IMR-90 (cell line): ENCODE results near the gene FBN1. TPM values are rescaled to one million over a fixed set of nuclear protein-coding genes. Genes with fewer than 3 reads are reported as not detected.

Source experiments
- ATAC-seq: fragments of 200-7000 bp; cut with Tn5 transposase; 2 replicates; pipeline ENCODE4 v1.9.1; 2020; ENCODE audit warnings: low read depth, mild to moderate bottlenecking, moderate library complexity
- BruUV-seq: library from RNA; stranded (reverse); fragments of 400-500 nt; replicated peaks from 2 replicates; lab custom pipeline; 2021; lab: Mats Ljungman, UMichigan
- CTCF ChIA-PET: fragments of 300-600 bp; formaldehyde crosslinking; extraction: SDS; loops from one replicate; lab custom pipeline; 2021; ENCODE audit warnings: antibody characterized with exemption; lab: Yijun Ruan, JAX
- POLR2A ChIA-PET: fragments of 300-600 bp; sonication (Branson Sonifier 250); formaldehyde crosslinking; loops from one replicate; lab custom pipeline; 2022; ENCODE audit warnings: antibody characterized with exemption; ENCODE audit not compliant: unreplicated experiment; lab: Charles Lee
- DNase-seq: peaks from one replicate; pipeline ENCODE4 v3.0.0; 2013
- H2AFZ ChIP-seq: replicated peaks from 2 replicates; pipeline ENCODE3; 2013; ENCODE audit warnings: low read length, mild to moderate bottlenecking; ENCODE audit not compliant: poor library complexity
- H2AK5ac ChIP-seq: 2 replicates; pipeline ENCODE4 v1.6.1; 2013; ENCODE audit warnings: low read depth, low read length, inconsistent platforms
- H2AK9ac ChIP-seq: replicated peaks from 2 replicates; pipeline ENCODE3; 2013; ENCODE audit warnings: mild to moderate bottlenecking, low read depth, low read length, moderate library complexity; ENCODE audit not compliant: poor library complexity
- H2BK120ac ChIP-seq: 2 replicates; pipeline ENCODE4 v1.6.1; 2013; ENCODE audit warnings: low read depth, low read length, inconsistent platforms
- H2BK15ac ChIP-seq: 3 replicates; pipeline ENCODE4 v1.6.1; 2013; ENCODE audit warnings: low read depth, low read length, inconsistent platforms
- H2BK20ac ChIP-seq: 2 replicates; pipeline ENCODE4 v1.6.1; 2013; ENCODE audit warnings: low read depth, mild to moderate bottlenecking, inconsistent platforms, low read length, moderate library complexity
- H2BK5ac ChIP-seq: 2 replicates; pipeline ENCODE4 v1.6.1; 2013; ENCODE audit warnings: mild to moderate bottlenecking, low read depth, low read length, inconsistent platforms; ENCODE audit not compliant: poor library complexity, severe bottlenecking
- H3K14ac ChIP-seq: replicated peaks from 2 replicates; pipeline ENCODE4 v1.6.1; 2013; ENCODE audit warnings: low read depth, low read length, inconsistent platforms
- H3K18ac ChIP-seq: 2 replicates; pipeline ENCODE4 v1.6.1; 2013; ENCODE audit warnings: low read depth, low read length, control low read depth
- H3K23ac ChIP-seq: 2 replicates; pipeline ENCODE4 v1.6.1; 2013; ENCODE audit warnings: low read depth, low read length, inconsistent platforms
- H3K27ac ChIP-seq: 2 replicates; pipeline ENCODE4 v1.5.1; 2013; ENCODE audit warnings: mild to moderate bottlenecking, control low read depth, low read length; ENCODE audit not compliant: insufficient read depth
- H3K27me3 ChIP-seq: 2 replicates; pipeline ENCODE4 v1.6.1; 2013; ENCODE audit warnings: low read length; ENCODE audit not compliant: control insufficient read depth, insufficient read depth
- H3K36me3 ChIP-seq: 2 replicates; pipeline ENCODE4 v1.6.1; 2013; ENCODE audit warnings: low read length, mixed read lengths; ENCODE audit not compliant: control insufficient read depth, insufficient read depth
- H3K4ac ChIP-seq: 2 replicates; pipeline ENCODE4 v1.6.1; 2013; ENCODE audit warnings: low read depth, low read length, inconsistent platforms
- H3K4me1 ChIP-seq: 2 replicates; pipeline ENCODE4 v1.6.1; 2013; ENCODE audit warnings: low read length, mixed read lengths; ENCODE audit not compliant: control insufficient read depth, insufficient read depth
- H3K4me2 ChIP-seq: 2 replicates; pipeline ENCODE4 v1.6.1; 2013; ENCODE audit warnings: low read depth, mild to moderate bottlenecking, control low read depth, low read length, moderate library complexity
- H3K4me3 ChIP-seq: 2 replicates; pipeline ENCODE4 v1.5.1; 2013; ENCODE audit warnings: low read depth, mild to moderate bottlenecking, control low read depth, low read length, moderate library complexity; ENCODE audit not compliant: insufficient read depth
- H3K56ac ChIP-seq: 2 replicates; pipeline ENCODE4 v1.6.1; 2013; ENCODE audit warnings: low read length, inconsistent platforms; ENCODE audit not compliant: insufficient read depth; ENCODE audit errors: extremely low read depth
- H3K79me1 ChIP-seq, 2 experiments: 2 replicates each; pipeline ENCODE4 v1.6.1; 2013; ENCODE audit warnings: low read length in 2 of 2, inconsistent platforms in 1 of 2, low read depth in 1 of 2
- H3K9ac ChIP-seq: 2 replicates; pipeline ENCODE4 v1.6.1; 2013; ENCODE audit warnings: low read depth, low read length, control low read depth
- H3K9me1 ChIP-seq: 2 replicates; pipeline ENCODE4 v1.6.1; 2013; ENCODE audit warnings: low read length, inconsistent platforms; ENCODE audit not compliant: insufficient read depth
- H3K9me3 ChIP-seq: 2 replicates; pipeline ENCODE4 v1.6.1; 2013; ENCODE audit warnings: low read length; ENCODE audit not compliant: control insufficient read depth, insufficient read depth
- H4K20me1 ChIP-seq: 2 replicates; pipeline ENCODE4 v1.6.1; 2013; ENCODE audit warnings: low read length, inconsistent platforms; ENCODE audit not compliant: insufficient read depth
- H4K5ac ChIP-seq: 2 replicates; pipeline ENCODE4 v1.6.1; 2013; ENCODE audit warnings: mild to moderate bottlenecking, low read depth, low read length, control low read depth
- H4K8ac ChIP-seq, 2 experiments: 2 replicates each; pipeline ENCODE4 v1.6.1; 2013; ENCODE audit warnings: low read depth in 2 of 2, low read length in 2 of 2, control low read depth in 1 of 2, inconsistent platforms in 1 of 2
- H4K91ac ChIP-seq: 2 replicates; pipeline ENCODE4 v1.6.1; 2013; ENCODE audit warnings: low read depth, low read length, inconsistent platforms; ENCODE audit not compliant: insufficient read depth
- CHD1 ChIP-seq: IDR thresholded peaks from 2 replicates; pipeline ENCODE4 v1.6.1; 2012; ENCODE audit warnings: low read depth, low read length, improper control_type of control experiment
- SMC3 ChIP-seq: fragments of 150-350 bp; IDR thresholded peaks from 2 replicates; pipeline ENCODE4 v1.6.1; 2016; ENCODE audit warnings: low read depth, mild to moderate bottlenecking, antibody characterized with exemption, low read length, moderate library complexity
- WGBS, 2 experiments: methylation state at CpG; one replicate each; pipeline versions ENCODE4 v1.1.5 to v1.1.7; 2013; ENCODE audit warnings: missing lambda C conversion rate in 2 of 2; ENCODE audit not compliant: insufficient read length in 1 of 2; ENCODE audit errors: extremely low coverage in 2 of 2; 5-methylcytosine and 5-hydroxymethylcytosine counted together
- dilution Hi-C: fragments of 300-500 bp; cut with HindIII; formaldehyde crosslinking; loops from one replicate; pipeline ENCODE4 v1.14.3; 2018; ENCODE audit warnings: low sequenced_read_pairs; ENCODE audit not compliant: unreplicated experiment
- in situ Hi-C: fragments of 300-500 bp; cut with MboI; formaldehyde crosslinking; loops from 3 replicates; pipeline ENCODE4 v1.14.3; 2019; ENCODE audit warnings: low sequenced_read_pairs, inconsistent platforms, mixed read lengths
- intact Hi-C: fragments of 100-400 bp; cut with micrococcal nuclease; formaldehyde crosslinking; loops from 2 replicates; pipeline ENCODE4 v1.10.0; 2022
- polyA plus RNA-seq, 3 experiments: library from polyadenylated mRNA; depleted of rRNA; stranded (reverse); fragments of >200 nt; gene quantifications; 2 replicates each; pipeline ENCODE4 v1.2.3, GENCODE V29; 2012; ENCODE audit warnings: low replicate concordance in 1 of 3
- total RNA-seq: library from RNA; depleted of rRNA; stranded (reverse); fragments of >200 nt; gene quantifications from 2 replicates; pipeline ENCODE4 v1.2.3, GENCODE V29; 2012
- TF ChIP-seq, protein P1 (sequence below): fragments of 150-350 bp; IDR thresholded peaks from 2 replicates; pipeline ENCODE4 v1.6.1; 2016; ENCODE audit warnings: low read depth, mild to moderate bottlenecking, low read length, moderate library complexity, borderline replicate concordance
- TF ChIP-seq, protein P2 (sequence below): fragments of 150-350 bp; IDR thresholded peaks from 2 replicates; pipeline ENCODE4 v1.6.1; 2017; ENCODE audit warnings: mild to moderate bottlenecking, antibody characterized with exemption, low read length, low read depth

FBN1 gene
- total and polyA plus RNA-seq, 2 of the 4 experiments (the other 2 are of a cell fraction) = 134 to 283 TPM

DNA sequence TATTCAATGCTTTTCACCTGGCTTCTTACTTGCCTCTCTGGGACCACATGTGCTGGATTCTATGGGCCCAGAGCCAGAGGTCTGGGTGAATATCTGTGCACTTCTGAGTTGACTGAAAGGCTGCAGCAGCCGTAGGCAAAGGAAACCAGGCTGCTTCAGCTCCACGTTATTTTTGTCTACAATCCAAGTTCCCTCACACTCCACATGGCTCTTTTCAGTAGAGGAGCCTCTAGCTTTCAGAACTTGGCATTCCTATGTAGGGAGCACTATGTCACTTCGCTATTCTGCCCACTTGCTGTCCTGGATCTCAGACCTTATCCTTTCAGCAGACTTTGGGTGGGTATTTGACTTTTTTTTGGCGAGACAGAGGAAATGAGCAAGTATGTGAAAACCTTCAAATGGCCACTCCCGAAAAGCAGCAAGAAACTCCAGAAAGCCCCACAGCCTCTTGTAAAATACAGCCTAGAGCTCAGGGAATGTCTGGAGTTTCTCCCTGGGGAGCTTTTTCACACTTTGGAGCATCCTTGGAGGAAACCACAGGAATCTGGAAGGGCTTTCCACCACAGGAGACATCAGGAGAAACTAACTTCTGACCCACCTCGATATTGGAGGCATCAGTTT, 233.4 kb downstream of the FBN1 start:
- Histone ChIP-seq H2AK5ac (peak overlapping the region; percentile 0; the same call in 1 of the 2 replicates), H3K4ac (0 out of 2 replicates have a peak overlapping the region, but pooled peaks have one; percentile 33), H2BK15ac (0 out of 3 replicates have a peak overlapping the region, but pooled peaks have one; percentile 7), H2AFZ (no peak overlapping the region), H3K14ac (no peak overlapping the region), H3K27me3 (no peaks in the 10 kb centered on the region), H4K8ac (0 out of 4 replicates have a peak overlapping the region, but pooled peaks of 1 of the 2 experiments have one; percentile 9), H2BK5ac (no peak overlapping the region), H4K5ac (no peak overlapping the region), H2BK20ac (no peak overlapping the region; the same call in 1 of the 2 replicates), H3K56ac (no peak overlapping the region), H3K4me3 (no peak overlapping the region), H4K91ac (no peak overlapping the region), H3K18ac (peak overlapping the region; percentile 15; the same call in 1 of the 2 replicates), H4K20me1 (no peaks in the 10 kb centered on the region), H3K9me1 (peaks cover 17% of the 10 kb centered on the region), H3K36me3 (peaks cover 39% of the 10 kb centered on the region), H3K4me2 (no peak overlapping the region), H2AK9ac (no peak overlapping the region), H3K79me1 (peaks cover 0 to 23% of the 10 kb centered on the region in 2 experiments; a peak in 2 of 4 replicates), H2BK120ac (no peak overlapping the region), H3K23ac (0 out of 2 replicates have a peak overlapping the region, but pooled peaks have one; percentile 7), H3K9me3 (no peaks in the 10 kb centered on the region), H3K9ac (no peak overlapping the region), H3K27ac (no peak overlapping the region), H3K4me1 (peaks cover 5% of the 10 kb centered on the region)
- BruUV-seq = no TSS peak
- ATAC-seq (no peak), DNase-seq (no peak)
- TF ChIP-seq, protein P1, sequence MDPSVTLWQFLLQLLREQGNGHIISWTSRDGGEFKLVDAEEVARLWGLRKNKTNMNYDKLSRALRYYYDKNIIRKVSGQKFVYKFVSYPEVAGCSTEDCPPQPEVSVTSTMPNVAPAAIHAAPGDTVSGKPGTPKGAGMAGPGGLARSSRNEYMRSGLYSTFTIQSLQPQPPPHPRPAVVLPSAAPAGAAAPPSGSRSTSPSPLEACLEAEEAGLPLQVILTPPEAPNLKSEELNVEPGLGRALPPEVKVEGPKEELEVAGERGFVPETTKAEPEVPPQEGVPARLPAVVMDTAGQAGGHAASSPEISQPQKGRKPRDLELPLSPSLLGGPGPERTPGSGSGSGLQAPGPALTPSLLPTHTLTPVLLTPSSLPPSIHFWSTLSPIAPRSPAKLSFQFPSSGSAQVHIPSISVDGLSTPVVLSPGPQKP = no peak
- no peak for TF ChIP-seq CHD1
- TF ChIP-seq, protein P2, sequence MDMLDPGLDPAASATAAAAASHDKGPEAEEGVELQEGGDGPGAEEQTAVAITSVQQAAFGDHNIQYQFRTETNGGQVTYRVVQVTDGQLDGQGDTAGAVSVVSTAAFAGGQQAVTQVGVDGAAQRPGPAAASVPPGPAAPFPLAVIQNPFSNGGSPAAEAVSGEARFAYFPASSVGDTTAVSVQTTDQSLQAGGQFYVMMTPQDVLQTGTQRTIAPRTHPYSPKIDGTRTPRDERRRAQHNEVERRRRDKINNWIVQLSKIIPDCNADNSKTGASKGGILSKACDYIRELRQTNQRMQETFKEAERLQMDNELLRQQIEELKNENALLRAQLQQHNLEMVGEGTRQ = no peak
- no peak for TF ChIP-seq SMC3
- in situ Hi-C loops = loop anchor here (5.0 kb wide), 1 partner anchor 50 kb away; no protein-coding TSS in a partner anchor
- CTCF ChIA-PET = no interaction called here
- 72% methylated on average over 2 of the region's 6 CpGs; no CpG with 5 or more reads in 1 of the 2 experiments for WGBS, 2 experiments
- POLR2A ChIA-PET = no interaction called here
- dilution Hi-C loops = no loop called here
- intact Hi-C loops = loop anchor here (5.0 kb wide), 1 partner anchor 55 kb away; no protein-coding TSS in a partner anchor
